K562 (cell line): Measurements from ENCODE around the gene ATP23. TPM values are rescaled to one million over a fixed set of nuclear protein-coding genes. Genes with fewer than 3 reads are reported as not detected.
A peak's percentile ranks its signal among the peaks of the same experiment; 100 is the strongest.

Source experiments
- CCAR2 ChIP-seq: fragments of 200-400 bp; formaldehyde crosslinking; IDR thresholded peaks from 2 replicates; pipeline ENCODE4 v1.6.1; 2017; ENCODE audit warnings: mild to moderate bottlenecking, low read depth, low read length
- CEBPB ChIP-seq: fragments of 450-650 bp; IDR thresholded peaks from 2 replicates; pipeline ENCODE4 v1.6.1; 2016; ENCODE audit warnings: missing genetic modification characterization, missing compliant biosample characterization
- DDX20 ChIP-seq: fragments of 450-650 bp; IDR thresholded peaks from 2 replicates; pipeline ENCODE4 v1.6.1; 2016; ENCODE audit warnings: missing genetic modification characterization, low read depth, mild to moderate bottlenecking, missing compliant biosample characterization, moderate library complexity
- GATAD2A ChIP-seq: fragments of 450-650 bp; IDR thresholded peaks from 2 replicates; pipeline ENCODE4 v1.6.1; 2017
- HNRNPK ChIP-seq: fragments of 200-400 bp; formaldehyde crosslinking; IDR thresholded peaks from one replicate; pipeline ENCODE4 v1.6.1; 2018; ENCODE audit warnings: mild to moderate bottlenecking, low read depth, low read length; ENCODE audit not compliant: poor library complexity, severe bottlenecking
- HNRNPUL1 ChIP-seq: fragments of 200-400 bp; formaldehyde crosslinking; IDR thresholded peaks from 2 replicates; pipeline ENCODE4 v1.6.1; 2017; ENCODE audit warnings: low read length
- MAFG ChIP-seq: fragments of 450-650 bp; conservative IDR thresholded peaks from 2 replicates; pipeline ENCODE4 v1.6.1; 2016; ENCODE audit warnings: missing genetic modification characterization, missing compliant biosample characterization
- MAZ ChIP-seq, 2 experiments: fragments of 450-650 bp in 1 of 2; sonication (generic) in 1 of 2; formaldehyde crosslinking; IDR thresholded peaks in 1 of 2; conservative IDR thresholded peaks in 1 of 2; 2 replicates each; pipeline versions ENCODE4 v1.4.0 to v1.5.0; 2020; ENCODE audit warnings: mild to moderate bottlenecking in 1 of 2, missing genetic modification reagents in 1 of 2
- MCM3 ChIP-seq: fragments of 450-650 bp; IDR thresholded peaks from 2 replicates; pipeline ENCODE4 v1.6.1; 2016
- MTA3 ChIP-seq: fragments of 450-650 bp; formaldehyde crosslinking; IDR thresholded peaks from 2 replicates; pipeline ENCODE4 v1.6.1; 2017; ENCODE audit warnings: mild to moderate bottlenecking, borderline replicate concordance
- NCOA1 ChIP-seq: fragments of 450-650 bp; IDR thresholded peaks from 2 replicates; pipeline ENCODE4 v1.6.1; 2016; ENCODE audit warnings: low read depth
- NELFE ChIP-seq: IDR thresholded peaks from 2 replicates; pipeline ENCODE4 v1.6.1; 2011; ENCODE audit warnings: mild to moderate bottlenecking; ENCODE audit not compliant: insufficient read depth, insufficient read length
- NFIC ChIP-seq: fragments of 450-650 bp; IDR thresholded peaks from 2 replicates; pipeline ENCODE4 v1.6.1; 2017; ENCODE audit warnings: mild to moderate bottlenecking, inconsistent platforms
- NR2C2 ChIP-seq, 2 experiments: fragments of 200-800 bp in 1 of 2; sonication (Bioruptor generic) in 1 of 2; sonication (generic) in 1 of 2; formaldehyde crosslinking in 1 of 2; IDR thresholded peaks; 2 replicates each; pipeline versions ENCODE4 v1.6.1 to v1.8.0; 2016 to 2022; ENCODE audit warnings: mild to moderate bottlenecking in 1 of 2, missing compliant biosample characterization in 1 of 2, missing genetic modification characterization in 1 of 2, missing genetic modification reagents in 1 of 2
- NUFIP1 ChIP-seq: fragments of 450-650 bp; IDR thresholded peaks from 2 replicates; pipeline ENCODE4 v1.6.1; 2018; ENCODE audit not compliant: partially characterized antibody
- RAD51 ChIP-seq: fragments of 450-650 bp; IDR thresholded peaks from 2 replicates; pipeline ENCODE4 v1.7.1; 2016; ENCODE audit warnings: low read depth, mild to moderate bottlenecking, borderline replicate concordance
- RB1 ChIP-seq: fragments of 450-650 bp; IDR thresholded peaks from 2 replicates; pipeline ENCODE4 v1.6.1; 2017; ENCODE audit warnings: low read depth, mild to moderate bottlenecking
- RBFOX2 ChIP-seq: fragments of 200-400 bp; formaldehyde crosslinking; IDR thresholded peaks from 2 replicates; pipeline ENCODE4 v1.6.1; 2017; ENCODE audit warnings: low read depth, mild to moderate bottlenecking, low read length, moderate library complexity
- RBM15 ChIP-seq: fragments of 200-400 bp; formaldehyde crosslinking; IDR thresholded peaks from 2 replicates; pipeline ENCODE4 v1.6.1; 2018; ENCODE audit warnings: mild to moderate bottlenecking, low read length, moderate library complexity; ENCODE audit not compliant: insufficient read depth
- RFX7 ChIP-seq: fragments of 250-450 bp; sonication (Bioruptor Pico); IDR thresholded peaks from 2 replicates; pipeline ENCODE4 v1.5.1; 2021; ENCODE audit warnings: mild to moderate bottlenecking
- SRSF7 ChIP-seq: fragments of 200-400 bp; formaldehyde crosslinking; optimal IDR thresholded peaks from 2 replicates; pipeline ENCODE3; 2017; ENCODE audit warnings: mild to moderate bottlenecking, low read depth, low read length
- TCFL5 ChIP-seq: fragments of 250-450 bp; sonication (Bioruptor Pico); conservative IDR thresholded peaks from 2 replicates; pipeline ENCODE4 v1.6.1; 2021; ENCODE audit warnings: mild to moderate bottlenecking, moderate library complexity, matching md5 sums
- UBTF ChIP-seq, 2 experiments: IDR thresholded peaks; 2 replicates each; pipeline ENCODE4 v1.6.1; 2012; ENCODE audit warnings: improper control_type of control experiment in 2 of 2, low read depth in 2 of 2, low read length in 2 of 2, borderline replicate concordance in 1 of 2
- USF2 ChIP-seq: sonication (generic); formaldehyde crosslinking; IDR thresholded peaks from 2 replicates; pipeline ENCODE4 v1.5.0; 2020; ENCODE audit warnings: missing genetic modification reagents
- ZNF12 ChIP-seq: sonication (generic); formaldehyde crosslinking; IDR thresholded peaks from 2 replicates; pipeline ENCODE4 v1.4.0; 2020; ENCODE audit warnings: mild to moderate bottlenecking, missing genetic modification reagents
- ZNF121 ChIP-seq: sonication (generic); formaldehyde crosslinking; conservative IDR thresholded peaks from 2 replicates; pipeline ENCODE4 v1.8.0; 2022; ENCODE audit warnings: missing genetic modification reagents
- ZNF717 ChIP-seq: fragments of 250-450 bp; sonication (Bioruptor Pico); IDR thresholded peaks from 2 replicates; pipeline ENCODE4 v1.5.0; 2021
- ZNF79 ChIP-seq: fragments of 250-450 bp; sonication (Bioruptor Pico); IDR thresholded peaks from 2 replicates; pipeline ENCODE4 v1.4.0; 2020; ENCODE audit warnings: low read depth, mild to moderate bottlenecking, moderate library complexity
- polyA plus RNA-seq, 8 experiments: library from polyadenylated mRNA; depleted of rRNA in 4 of 8; stranded (reverse) in 5 of 8; unstranded in 3 of 8; fragments of >200 nt; fragmentation: Nextera tagmentation in 2 of 8; fragmentation: Illumina TruSeq in 1 of 8; extraction: Ambion mirVana in 2 of 8; extraction: Trizol in 1 of 8; gene quantifications; 2 replicates each; pipeline versions ENCODE4 v1.2.1 to v1.2.3, GENCODE V29; 2011 to 2014; ENCODE audit warnings: inconsistent platforms in 1 of 8, missing spikeins in 1 of 8
- total RNA-seq, 7 experiments: library from RNA; depleted of rRNA in 6 of 7; stranded (reverse); fragments of >200 nt in 6 of 7; fragmentation: Illumina TruSeq in 2 of 7; extraction: Trizol in 2 of 7; gene quantifications; 2 replicates each; pipeline versions ENCODE4 v1.2.1 to v1.2.3, GENCODE V29; 2011 to 2021; ENCODE audit warnings: low replicate concordance in 1 of 7

Gene ATP23
- total and polyA plus RNA-seq, 9 of the 15 experiments (the other 6 are each of a cell fraction or from before 2014, with no cell fraction given), result 8.3 to 53.7 (median 28.5) TPM

GRCh38 chr12:57904848-57905811 lies 36.2 kb upstream of the ATP23 start (continued):
- TF ChIP-seq NELFE (no peak), SRSF7 (no peak), UBTF (IDR thresholded peaks at IDR 0.05; ENCODE audit: borderline replicate concordance in 1 of 2, low read depth in 2 of 2, low read length in 2 of 2) (no peak), CCAR2 (no peak), RB1 (peak; percentile 89), USF2 (CRISPR knock-in tag) (peak; percentile 52), MTA3 (no peak), ZNF121 (no peak), RBFOX2 (no peak), ZNF12 (no peak), DDX20 (no peak), MAFG (no peak), MCM3 (no peak), NUFIP1 (no peak), GATAD2A (peak; percentile 57; the same call in 1 of the 2 replicates), HNRNPUL1 (no peak), TCFL5 (CRISPR knock-in tag) (no peak), RFX7 (CRISPR knock-in tag) (no peak), RAD51 (peak; percentile 76), HNRNPK (no peak), NCOA1 (no peak), NR2C2 (CRISPR knock-in tag; IDR thresholded peaks at IDR 0.05) (no peak), NR2C2 (tag; IDR thresholded peaks at IDR 0.05) (no peak), MAZ (CRISPR knock-in tag; conservative IDR thresholded peaks at IDR 0.05 in 1 of 2, IDR thresholded peaks at IDR 0.05 in 1 of 2) (peak; percentile 42 to 56; a peak in 1 of 4 replicates), CEBPB (tag) (no peak), ZNF717 (no peak), RBM15 (no peak), ZNF79 (CRISPR knock-in tag) (no peak), NFIC (no peak)
